GM19372 (cell line): ENCODE results near the gene ARHGAP19.

Experiments
- ATAC-seq: cut with Tn5 transposase; IDR thresholded peaks from one replicate; pipeline ENCODE4 v1.9.1; 2021; ENCODE audit warnings: mild to moderate bottlenecking, low read depth, moderate library complexity; ENCODE audit not compliant: unreplicated experiment

The ARHGAP19 gene

GRCh38 chr10:97200616-97201015 lies 91.8 kb downstream of the ARHGAP19 start:
- no peak for ATAC-seq

- ATAC-seq: no peak
These were observed 93.3 kb downstream of the ARHGAP19 start for GRCh38 chr10:97199152-97199551.

- no peak for ATAC-seq
These were observed 95.4 kb downstream of the ARHGAP19 start for GRCh38 chr10:97197030-97197500.

- ATAC-seq: no peak
These were observed 96.0 kb downstream of the ARHGAP19 start for GRCh38 chr10:97196223-97197029.

- ATAC-seq: no peak
These were observed 96.7 kb downstream of the ARHGAP19 start for GRCh38 chr10:97195706-97196222.

- no peak for ATAC-seq
These were observed 99.4 kb downstream of the ARHGAP19 start for GRCh38 chr10:97192952-97193435.

- ATAC-seq: no peak
These were observed 102.0 kb downstream of the ARHGAP19 start for GRCh38 chr10:97190450-97190849.

- no peak for ATAC-seq
These were observed 104.2 kb downstream of the ARHGAP19 start for GRCh38 chr10:97188261-97188711.

- no peak for ATAC-seq
These were observed 105.5 kb downstream of the ARHGAP19 start for GRCh38 chr10:97186911-97187310.

GRCh38 chr10:97185326-97186058 lies 106.9 kb downstream of the ARHGAP19 start, which contains the start of gene SLIT1:
SLIT1 (minus strand) TSS chr10:97185959; CDS start chr10:97185674, 285 bp downstream.
- no peak for ATAC-seq

GRCh38 chr10:97184971-97185325 lies 107.5 kb downstream of the ARHGAP19 start:
- ATAC-seq: no peak

GRCh38 chr10:97183314-97183713 lies 109.1 kb downstream of the ARHGAP19 start:
- no peak for ATAC-seq

GRCh38 chr10:97182288-97182990 lies 110.0 kb downstream of the ARHGAP19 start:
- ATAC-seq: no peak

- ATAC-seq: no peak
These were observed 111.5 kb downstream of the ARHGAP19 start for GRCh38 chr10:97180986-97181385.

- ATAC-seq: no peak
These were observed 112.1 kb downstream of the ARHGAP19 start for GRCh38 chr10:97180363-97180755.

GRCh38 chr10:97179731-97180362 lies 112.6 kb downstream of the ARHGAP19 start:
- ATAC-seq: no peak

GRCh38 chr10:97179311-97179710 lies 113.1 kb downstream of the ARHGAP19 start:
- ATAC-seq: no peak

- no peak for ATAC-seq
These were observed 114.4 kb downstream of the ARHGAP19 start for GRCh38 chr10:97178074-97178473.

- no peak for ATAC-seq
These were observed 116.2 kb downstream of the ARHGAP19 start for GRCh38 chr10:97176226-97176625.

- ATAC-seq: no peak
These were observed 116.9 kb downstream of the ARHGAP19 start for GRCh38 chr10:97175586-97175985.
